ENCODE results near the gene DUSP16. TPM values are rescaled to one million over a fixed set of nuclear protein-coding genes. Genes with fewer than 3 reads are reported as not detected.
A peak's percentile ranks its signal among the peaks of the same experiment; 100 is the strongest.

The DUSP16 gene
- total RNA-seq, 5 donors from 2014 or later (not counting 1 experiment from before 2014, with no cell fraction given), result 44.6 to 72.3 (median 61.0) TPM

DNA sequence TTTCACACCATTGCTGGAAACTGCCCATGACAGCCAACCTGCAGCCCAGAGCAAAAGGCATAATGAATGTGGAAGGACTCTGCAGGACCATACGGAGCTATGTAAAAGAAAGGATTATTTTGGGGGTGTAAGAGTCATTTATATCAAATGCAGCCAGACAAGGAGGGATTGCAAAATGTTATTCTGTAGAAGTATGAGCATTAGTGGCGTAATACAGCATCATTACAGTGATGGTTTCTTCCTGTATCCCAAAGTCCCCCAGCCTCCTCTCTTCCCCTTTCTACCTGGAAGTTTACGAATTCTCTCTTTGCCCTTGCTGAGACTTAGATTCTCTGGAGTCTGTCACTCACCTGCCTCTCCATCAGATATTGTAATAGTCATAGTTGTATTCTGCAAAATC, 115.9 kb downstream of the DUSP16 start:
- Histone ChIP-seq H3K27me3 (replicated peaks in 1 of 2; ENCODE audit: control insufficient read depth in 2 of 2, extremely low read depth in 1 of 2, insufficient read depth in 2 of 2, low read length in 1 of 2) (no peaks in the 10 kb centered on the region), H3K27ac (ENCODE audit: low read length) (no peak overlapping the region), H3K4me3 (ENCODE audit: control insufficient read depth in 1 of 2, extremely low read depth in 1 of 2, low read length in 1 of 2) (no peak overlapping the region), H3K4me1 (ENCODE audit: control insufficient read depth in 1 of 2, extremely low read depth in 1 of 2, insufficient read depth in 2 of 2, low read length in 2 of 2) (peaks cover 15 to 47% of the 10 kb centered on the region in 2 experiments), H3K36me3 (ENCODE audit: control insufficient read depth in 2 of 2, extremely low read depth in 1 of 2, insufficient read depth in 1 of 2, low read length in 1 of 2) (peaks cover 0 to 3% of the 10 kb centered on the region in 2 donors), H3K9me3 (no peaks in the 10 kb centered on the region)
- Mint-ChIP-seq H3K9me3 (no peaks in the 10 kb centered on the region), H3K4me1 (peaks cover 34 to 65% (median 59%) of the 10 kb centered on the region in 3 donors), H3K27me3 (no peaks in the 10 kb centered on the region), H3K27ac (peak overlapping the region; percentile 51 to 65), H3K36me3 (peaks cover 27% of the 10 kb centered on the region), H3K4me3 (no peak overlapping the region)
- POLR2A ChIA-PET, result interaction anchor here in 1 of 2 donors (0.5 kb wide), 1 partner anchor 100 kb away, joined by 15 read pairs; no protein-coding TSS in a partner anchor
- ATAC-seq (replicated peaks in 1 of 4) (no peak), DNase-seq (no peak)
- WGBS (ENCODE audit: insufficient coverage), result 100% methylated on average over 1 of the region's 3 CpGs
- CTCF ChIA-PET, result interaction anchor here (0.5 to 1.2 kb wide), 3 partner anchors 19 to 124 kb away, joined by 3 to 4 read pairs (median 4); no protein-coding TSS in a partner anchor

GRCh38 chr12:12445882-12446181, 116.8 kb downstream of the DUSP16 start:
- Histone ChIP-seq H3K4me1 (ENCODE audit: control insufficient read depth in 1 of 2, extremely low read depth in 1 of 2, insufficient read depth in 2 of 2, low read length in 2 of 2) (peaks cover 25 to 57% of the 10 kb centered on the region in 2 experiments), H3K27me3 (replicated peaks in 1 of 2; ENCODE audit: control insufficient read depth in 2 of 2, extremely low read depth in 1 of 2, insufficient read depth in 2 of 2, low read length in 1 of 2) (no peaks in the 10 kb centered on the region), H3K27ac (ENCODE audit: low read length) (no peak overlapping the region), H3K9me3 (no peaks in the 10 kb centered on the region), H3K36me3 (ENCODE audit: control insufficient read depth in 2 of 2, extremely low read depth in 1 of 2, insufficient read depth in 1 of 2, low read length in 1 of 2) (peaks cover 0 to 3% of the 10 kb centered on the region in 2 donors), H3K4me3 (ENCODE audit: control insufficient read depth in 1 of 2, extremely low read depth in 1 of 2, low read length in 1 of 2) (no peak overlapping the region)
- no peak overlapping the region for H3K4me3 Mint-ChIP-seq
- H3K4me1 Mint-ChIP-seq, result peaks cover 44 to 75% (median 69%) of the 10 kb centered on the region in 3 donors
- DNase-seq (no peak), ATAC-seq (replicated peaks in 1 of 4) (no peak)
- ChIA-PET POLR2A (interaction anchor here in 1 of 2 donors (0.7 kb wide), 2 partner anchors 11 to 20 kb away, joined by 3 to 7 read pairs; no protein-coding TSS in a partner anchor), CTCF (interaction anchor here in 1 of 2 donors (1.2 kb wide), 1 partner anchor 20 kb away, joined by 4 read pairs; no protein-coding TSS in a partner anchor)
- H3K36me3 Mint-ChIP-seq, result peaks cover 23% of the 10 kb centered on the region
- H3K9me3 Mint-ChIP-seq, result no peaks in the 10 kb centered on the region
- WGBS (ENCODE audit: insufficient coverage), result no CpG with 5 or more reads among the region's 2 CpGs
- no peaks in the 10 kb centered on the region for H3K27me3 Mint-ChIP-seq
- peak overlapping the region; percentile 41 to 68 for H3K27ac Mint-ChIP-seq

DNA sequence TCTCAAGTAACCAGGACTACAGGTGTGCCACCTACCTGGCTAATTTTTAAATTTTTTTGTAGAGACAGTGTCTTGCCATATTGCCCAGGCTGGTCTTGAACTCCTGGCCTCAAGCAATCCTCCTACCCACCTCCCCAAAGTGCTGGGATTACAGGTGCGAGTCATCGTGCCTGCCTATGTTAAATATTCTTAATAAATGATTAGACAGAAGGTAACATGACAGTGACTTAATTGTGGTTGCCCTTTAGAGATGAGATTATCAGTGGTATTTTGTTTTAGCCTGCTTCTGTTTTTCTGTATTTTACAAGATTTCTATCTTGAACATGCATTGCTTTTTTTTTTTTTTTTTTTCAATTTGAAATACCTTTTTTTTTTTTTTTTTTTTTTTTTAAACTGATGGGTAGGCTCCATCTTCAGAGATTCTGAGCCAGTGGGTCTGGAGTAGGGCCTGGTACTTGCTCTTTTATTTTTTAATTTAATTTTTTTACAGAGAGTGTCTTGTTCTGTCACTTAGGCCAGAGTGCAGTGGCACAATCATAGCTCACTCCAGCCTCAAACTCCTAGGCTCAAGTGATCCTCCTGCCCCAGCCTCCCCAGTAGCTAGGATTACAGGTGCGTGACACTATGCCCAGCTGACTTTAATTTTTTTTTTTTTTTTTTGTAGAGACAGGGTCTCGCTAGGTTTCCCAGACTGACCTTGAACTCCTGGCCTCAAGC, 117.3 kb downstream of the DUSP16 start:
- CTCF ChIA-PET, result interaction anchor here (0.8 to 1.1 kb wide), 4 partner anchors 11 to 291 kb away, joined by 3 to 5 read pairs (median 3); no protein-coding TSS in a partner anchor
- Histone ChIP-seq H3K4me3 (ENCODE audit: control insufficient read depth in 1 of 2, extremely low read depth in 1 of 2, low read length in 1 of 2) (no peak overlapping the region), H3K27ac (ENCODE audit: low read length) (peak overlapping the region; percentile 96)

DNA sequence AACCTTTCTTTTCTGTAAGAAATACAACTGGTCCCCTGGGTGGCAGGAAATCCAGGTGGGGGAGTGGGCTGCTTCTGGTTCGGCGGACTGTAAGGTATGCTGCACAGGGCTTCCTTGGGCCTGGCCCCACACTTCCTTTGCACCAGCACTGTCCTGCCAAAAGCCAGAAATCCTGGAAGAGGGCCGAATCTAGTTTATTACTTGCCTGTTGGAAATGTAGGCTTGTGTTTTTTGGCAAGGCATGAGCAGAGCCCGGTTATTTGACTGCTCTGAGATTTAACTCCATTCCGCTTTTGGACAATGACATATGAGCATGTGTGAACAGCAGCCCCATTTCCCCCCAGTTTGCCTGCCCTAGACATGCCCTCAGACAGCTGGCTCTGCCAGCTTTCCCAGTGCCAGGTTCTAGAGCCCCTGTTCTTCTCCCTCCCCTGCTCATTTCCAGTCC, 119.2 kb downstream of the DUSP16 start:
- Mint-ChIP-seq H3K9me3 (no peaks in the 10 kb centered on the region), H3K4me3 (peak overlapping the region in 1 of 3 donors; percentile 63)

More for the DNA sequence above, 117.3 kb downstream of the DUSP16 start:
- Mint-ChIP-seq H3K4me3 (no peak overlapping the region), H3K27ac (peak overlapping the region; percentile 78 to 92), H3K9me3 (no peaks in the 10 kb centered on the region), H3K27me3 (no peaks in the 10 kb centered on the region), H3K4me1 (peaks cover 49 to 80% (median 74%) of the 10 kb centered on the region in 3 donors), H3K36me3 (peaks cover 25% of the 10 kb centered on the region)
- Histone ChIP-seq H3K36me3 (ENCODE audit: control insufficient read depth in 2 of 2, extremely low read depth in 1 of 2, insufficient read depth in 1 of 2, low read length in 1 of 2) (peaks cover 0 to 3% of the 10 kb centered on the region in 2 donors), H3K27me3 (replicated peaks in 1 of 2; ENCODE audit: control insufficient read depth in 2 of 2, extremely low read depth in 1 of 2, insufficient read depth in 2 of 2, low read length in 1 of 2) (no peaks in the 10 kb centered on the region), H3K4me1 (ENCODE audit: control insufficient read depth in 1 of 2, extremely low read depth in 1 of 2, insufficient read depth in 2 of 2, low read length in 2 of 2) (peaks cover 30 to 62% of the 10 kb centered on the region in 2 experiments), H3K9me3 (no peaks in the 10 kb centered on the region)
- no CpG with 5 or more reads among the region's 4 CpGs for WGBS (ENCODE audit: insufficient coverage)
- DNase-seq (no peak), ATAC-seq (replicated peaks in 1 of 4) (no peak)
- POLR2A ChIA-PET, result interaction anchor here (0.6 to 0.8 kb wide), 7 partner anchors 9 to 164 kb away, joined by 3 to 13 read pairs (median 5); no protein-coding TSS in a partner anchor

GRCh38 chr12:12442548-12443071, 120.1 kb downstream of the DUSP16 start:
- peak in 1 of 35 experiments; percentile 50 for DNase-seq
- ChIA-PET POLR2A (interaction anchor here (0.6 to 2.4 kb wide), 17 partner anchors 12 to 294 kb away, joined by 3 to 28 read pairs (median 5); partner anchors contain the start of gene DUSP16 (in 1 of the 2)), CTCF (interaction anchor here in 1 of 2 donors (0.8 to 2.7 kb wide), 7 partner anchors 23 to 66 kb away, joined by 3 to 21 read pairs (median 8); no protein-coding TSS in a partner anchor)
- H3K4me1 Mint-ChIP-seq, result peaks cover 57 to 92% (median 89%) of the 10 kb centered on the region in 3 donors
- Histone ChIP-seq H3K36me3 (ENCODE audit: control insufficient read depth in 2 of 2, extremely low read depth in 1 of 2, insufficient read depth in 1 of 2, low read length in 1 of 2) (peaks cover 0 to 3% of the 10 kb centered on the region in 2 donors), H3K4me1 (ENCODE audit: control insufficient read depth in 1 of 2, extremely low read depth in 1 of 2, insufficient read depth in 2 of 2, low read length in 2 of 2) (peaks cover 33 to 70% of the 10 kb centered on the region in 2 experiments), H3K4me3 (ENCODE audit: control insufficient read depth in 1 of 2, extremely low read depth in 1 of 2, low read length in 1 of 2) (no peak overlapping the region), H3K27ac (ENCODE audit: low read length) (peak overlapping the region; percentile 96), H3K9me3 (no peaks in the 10 kb centered on the region), H3K27me3 (replicated peaks in 1 of 2; ENCODE audit: control insufficient read depth in 2 of 2, extremely low read depth in 1 of 2, insufficient read depth in 2 of 2, low read length in 1 of 2) (no peaks in the 10 kb centered on the region)
- 94% methylated on average over 3 of the region's 5 CpGs for WGBS (ENCODE audit: insufficient coverage)
- H3K4me3 Mint-ChIP-seq, result peak overlapping the region in 2 of 3 donors; percentile 5 to 63
- peaks cover 22% of the 10 kb centered on the region for H3K36me3 Mint-ChIP-seq
- H3K27ac Mint-ChIP-seq, result peak overlapping the region; percentile 92 to 94
- H3K9me3 Mint-ChIP-seq, result no peaks in the 10 kb centered on the region
- peak in 1 of 4 experiments; percentile 1 for ATAC-seq (replicated peaks in 1 of 4)
- H3K27me3 Mint-ChIP-seq, result no peaks in the 10 kb centered on the region

More for the DNA sequence above, 119.2 kb downstream of the DUSP16 start:
- 100% methylated on average over 2 of the region's 5 CpGs for WGBS (ENCODE audit: insufficient coverage)
- ATAC-seq (replicated peaks in 1 of 4), result no peak
- Histone ChIP-seq H3K4me3 (ENCODE audit: control insufficient read depth in 1 of 2, extremely low read depth in 1 of 2, low read length in 1 of 2) (no peak overlapping the region), H3K27me3 (replicated peaks in 1 of 2; ENCODE audit: control insufficient read depth in 2 of 2, extremely low read depth in 1 of 2, insufficient read depth in 2 of 2, low read length in 1 of 2) (no peaks in the 10 kb centered on the region), H3K9me3 (no peaks in the 10 kb centered on the region), H3K27ac (ENCODE audit: low read length) (peak overlapping the region; percentile 96), H3K4me1 (ENCODE audit: control insufficient read depth in 1 of 2, extremely low read depth in 1 of 2, insufficient read depth in 2 of 2, low read length in 2 of 2) (peaks cover 33 to 73% of the 10 kb centered on the region in 2 experiments), H3K36me3 (ENCODE audit: control insufficient read depth in 2 of 2, extremely low read depth in 1 of 2, insufficient read depth in 1 of 2, low read length in 1 of 2) (peaks cover 0 to 3% of the 10 kb centered on the region in 2 donors)
- DNase-seq, result no peak
- H3K27ac Mint-ChIP-seq, result peak overlapping the region; percentile 92 to 94
- ChIA-PET POLR2A (interaction anchor here in 1 of 2 donors (0.6 to 2.4 kb wide), 4 partner anchors 13 to 215 kb away, joined by 3 to 28 read pairs (median 20); no protein-coding TSS in a partner anchor), CTCF (interaction anchor here in 1 of 2 donors (0.5 to 2.5 kb wide), 2 partner anchors 22 to 32 kb away, joined by 5 to 21 read pairs; no protein-coding TSS in a partner anchor)
- H3K4me1 Mint-ChIP-seq, result peaks cover 57 to 87% (median 86%) of the 10 kb centered on the region in 3 donors
- H3K27me3 Mint-ChIP-seq, result no peaks in the 10 kb centered on the region
- peaks cover 20% of the 10 kb centered on the region for H3K36me3 Mint-ChIP-seq
